GM19467 (cell line): ENCODE measurements around the gene POR.
"Not testable (repeated sequence)": the region's sequence is repeated elsewhere in the genome, so short reads cannot be mapped to it uniquely, and the experiment has no call there.

Source experiments
- ATAC-seq: cut with Tn5 transposase; IDR thresholded peaks from one replicate; pipeline ENCODE4 v1.9.1; 2021; ENCODE audit warnings: mild to moderate bottlenecking, moderate library complexity; ENCODE audit not compliant: unreplicated experiment

Gene POR

GRCh38 chr7:75988568-75989499, 73.9 kb downstream of the POR start:
- no peak for ATAC-seq

GRCh38 chr7:75989500-75990388, 74.8 kb downstream of the POR start:
- no peak for ATAC-seq

GRCh38 chr7:75991531-75992082, 76.7 kb downstream of the POR start:
- ATAC-seq, result no peak

GRCh38 chr7:75992083-75992755, 77.3 kb downstream of the POR start:
- no peak for ATAC-seq

- peak; percentile 6 for ATAC-seq
These were observed 78.9 kb downstream of the POR start for GRCh38 chr7:75993689-75994387.

- peak; percentile 95 for ATAC-seq
These were observed 79.6 kb downstream of the POR start, which contains the start of gene TMEM120A for GRCh38 chr7:75994388-75995051. Gene TMEM120A, minus strand, starts transcription at chr7:75994595. Its CDS starts 25 bp downstream, at chr7:75994570.

GRCh38 chr7:75995052-75995471, 80.1 kb downstream of the POR start:
- no peak for ATAC-seq

- no peak for ATAC-seq
These were observed 81.0 kb downstream of the POR start for GRCh38 chr7:75995996-75996395.

GRCh38 chr7:75996476-75996875, 81.5 kb downstream of the POR start:
- ATAC-seq, result no peak

GRCh38 chr7:75998038-75998437, 83.1 kb downstream of the POR start:
- no peak for ATAC-seq

- no peak for ATAC-seq
These were observed 85.6 kb downstream of the POR start for GRCh38 chr7:76000566-76000965.

- ATAC-seq, result no peak
These were observed 87.2 kb downstream of the POR start for GRCh38 chr7:76002139-76002538.

GRCh38 chr7:76002822-76003221, 87.9 kb downstream of the POR start:
- ATAC-seq, result no peak

GRCh38 chr7:76003351-76003750, 88.4 kb downstream of the POR start:
- no peak for ATAC-seq

GRCh38 chr7:76005004-76005403, 90.0 kb downstream of the POR start:
- not testable (repeated sequence) for ATAC-seq

- ATAC-seq, result no peak
These were observed 93.3 kb downstream of the POR start for GRCh38 chr7:76008156-76008687.

- no peak for ATAC-seq
These were observed 95.0 kb downstream of the POR start for GRCh38 chr7:76009672-76010600.

- ATAC-seq, result no peak
These were observed 96.5 kb downstream of the POR start for GRCh38 chr7:76011442-76011861.
